OCI-LY3 (cell line): Measurements from ENCODE around the gene CLIC1.

Experiments used
- H2AFZ ChIP-seq: fragments of 200-600, 300-600 bp; shearing (Covaris generic); 2 replicates; pipeline ENCODE4 v1.6.0; 2014; ENCODE audit warnings: antibody characterized with exemption, low read depth, low read length
- H3K27ac ChIP-seq: fragments of 200-600, 300-600 bp; sonication (generic); 2 replicates; pipeline ENCODE4 v1.5.1; 2014; ENCODE audit warnings: mild to moderate bottlenecking, low read length, moderate library complexity, mixed read lengths
- H3K27me3 ChIP-seq: fragments of 200-600, 300-600 bp; sonication (generic); 2 replicates; pipeline ENCODE4 v1.6.1; 2014; ENCODE audit warnings: low read depth, low read length, mixed read lengths
- H3K36me3 ChIP-seq: fragments of 200-600, 300-600 bp; sonication (generic); replicated peaks from 2 replicates; pipeline ENCODE3; 2014; ENCODE audit warnings: low read depth, low read length, mixed read lengths
- H3K4me1 ChIP-seq: fragments of 300-600, 200-600 bp; sonication (generic); 2 replicates; pipeline ENCODE4 v1.6.1; 2014; ENCODE audit warnings: low read length, mixed read lengths
- H3K4me2 ChIP-seq: fragments of 200-600, 300-600 bp; sonication (generic); 2 replicates; pipeline ENCODE4 v1.6.1; 2014; ENCODE audit warnings: low read length, mixed read lengths
- H3K4me3 ChIP-seq: fragments of 300-600, 200-600 bp; sonication (generic); 2 replicates; pipeline ENCODE4 v1.5.1; 2014; ENCODE audit warnings: antibody characterized with exemption, mild to moderate bottlenecking, low read length, moderate library complexity
- H3K79me2 ChIP-seq: fragments of 300-600, 200-600 bp; shearing (Covaris generic); 2 replicates; pipeline ENCODE4 v1.6.1; 2014; ENCODE audit warnings: mild to moderate bottlenecking, low read length, mixed read lengths
- H3K9ac ChIP-seq: fragments of 300-600, 200-600 bp; shearing (Covaris generic); 2 replicates; pipeline ENCODE4 v1.6.0; 2014; ENCODE audit warnings: mild to moderate bottlenecking, low read length, moderate library complexity
- H3K9me3 ChIP-seq: fragments of 200-600, 300-600 bp; shearing (Covaris generic); 2 replicates; pipeline ENCODE4 v1.6.1; 2014; ENCODE audit warnings: low read length, mixed read lengths; ENCODE audit not compliant: insufficient read depth
- H4K20me1 ChIP-seq: fragments of 200-600, 300-600 bp; sonication (generic); 2 replicates; pipeline ENCODE4 v1.6.1; 2016; ENCODE audit warnings: low read length, mixed read lengths; ENCODE audit not compliant: insufficient read depth
- CTCF ChIP-seq: fragments of 200-600, 300-600 bp; sonication (generic); IDR thresholded peaks from 2 replicates; pipeline ENCODE4 v1.5.1; 2014; ENCODE audit warnings: antibody characterized with exemption, low read length, low read depth
- EZH2phosphoT487 ChIP-seq: fragments of 200-600 bp; shearing (Covaris generic); IDR thresholded peaks from 2 replicates; pipeline ENCODE4 v1.6.1; 2018; ENCODE audit warnings: antibody characterized with exemption, mixed run types, low read depth

The CLIC1 gene

GRCh38 chr6:31763619-31763940, 27.2 kb upstream of the CLIC1 start:
- no peak for TF ChIP-seq EZH2phosphoT487
- TF ChIP-seq CTCF = no peak
- Histone ChIP-seq H3K4me1 (no peaks in the 10 kb centered on the region), H3K79me2 (no peaks in the 10 kb centered on the region), H3K27ac (no peak overlapping the region), H4K20me1 (no peaks in the 10 kb centered on the region), H3K4me2 (no peak overlapping the region), H3K9ac (no peak overlapping the region), H3K36me3 (peaks cover 4% of the 10 kb centered on the region), H3K4me3 (no peak overlapping the region), H2AFZ (no peak overlapping the region), H3K9me3 (no peaks in the 10 kb centered on the region), H3K27me3 (no peaks in the 10 kb centered on the region)

DNA sequence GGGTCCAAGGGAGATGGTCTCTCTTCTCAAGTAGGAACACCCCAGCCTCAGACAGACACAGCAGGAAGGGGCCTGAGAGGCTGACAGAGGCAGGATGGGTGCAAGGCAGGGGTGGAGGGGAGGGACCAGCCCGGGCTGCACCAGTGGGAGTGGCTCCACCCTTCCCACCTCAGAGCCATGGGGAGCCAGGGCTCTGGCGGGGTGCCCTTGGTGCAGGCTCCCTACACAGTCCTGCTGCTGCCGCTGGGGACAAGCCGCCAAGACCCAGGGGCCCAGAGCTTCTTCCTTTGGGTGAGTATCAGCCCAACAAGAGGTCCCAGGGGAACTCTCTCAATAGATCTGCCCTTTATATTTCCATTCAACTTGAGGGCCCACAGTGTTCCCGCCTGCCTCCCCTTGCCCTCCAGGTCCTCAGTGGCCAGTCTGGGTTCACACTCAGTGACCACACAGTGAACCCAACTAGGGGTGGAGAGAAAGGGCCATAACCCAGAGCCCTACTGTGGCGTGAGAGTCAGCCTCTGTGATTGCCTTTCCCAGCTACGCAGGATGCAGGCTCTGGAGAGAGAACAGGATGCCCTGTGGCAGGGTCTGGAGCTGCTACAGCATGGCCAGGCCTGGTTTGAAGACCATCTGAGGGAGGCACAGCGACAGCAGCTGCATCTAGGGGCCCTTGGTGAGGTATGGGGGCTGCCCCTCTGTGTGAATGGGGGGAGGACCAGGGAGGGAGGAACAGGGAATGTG, 26.7 kb upstream of the CLIC1 start:
- H3K27me3 ChIP-seq = no peaks in the 10 kb centered on the region
- peaks cover 4% of the 10 kb centered on the region for H3K36me3 ChIP-seq
- H4K20me1 ChIP-seq = no peaks in the 10 kb centered on the region
- H3K9ac ChIP-seq = no peak overlapping the region
- no peak overlapping the region for H3K4me2 ChIP-seq
- no peak overlapping the region for H3K27ac ChIP-seq
- TF ChIP-seq CTCF (no peak), EZH2phosphoT487 (no peak)
- no peak overlapping the region for H3K4me3 ChIP-seq
- H2AFZ ChIP-seq = no peak overlapping the region
- H3K79me2 ChIP-seq = no peaks in the 10 kb centered on the region
- no peaks in the 10 kb centered on the region for H3K9me3 ChIP-seq
- no peaks in the 10 kb centered on the region for H3K4me1 ChIP-seq

- TF ChIP-seq CTCF = no peak
- TF ChIP-seq EZH2phosphoT487 = no peak
- H3K4me2 ChIP-seq = no peak within 1 kb of the TSS
Observed at GRCh38 chr6:31762356-31762755, 26.0 kb upstream of the CLIC1 start, which contains the start of gene SAPCD1. Gene SAPCD1 (plus strand): TSS chr6:31762656. CDS start chr6:31763055, 399 bp downstream.

DNA sequence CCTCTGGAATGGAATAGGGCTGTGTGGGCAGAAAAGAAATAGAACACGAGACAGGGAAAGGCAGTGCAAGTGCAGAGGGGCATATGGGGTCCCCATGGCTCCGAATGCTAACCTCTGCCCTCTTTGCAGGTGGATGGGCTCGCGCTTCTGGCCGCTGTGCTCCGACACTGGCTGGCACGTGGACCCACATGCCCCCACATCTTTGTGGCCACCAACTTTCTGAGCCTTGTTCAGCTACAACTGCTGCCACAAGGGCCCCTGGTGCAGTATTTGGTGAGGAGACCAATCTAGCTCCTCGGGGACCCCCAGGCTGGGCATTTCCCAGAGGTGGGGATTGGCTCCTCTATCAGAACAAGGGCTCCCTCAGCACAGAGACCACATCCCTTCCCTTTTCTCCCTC, 25.0 kb upstream of the CLIC1 start:
- no peak overlapping the region for H3K9ac ChIP-seq
- TF ChIP-seq CTCF (no peak), EZH2phosphoT487 (no peak)
- H3K36me3 ChIP-seq = peaks cover 4% of the 10 kb centered on the region
- no peak overlapping the region for H3K27ac ChIP-seq
- H3K4me1 ChIP-seq = no peaks in the 10 kb centered on the region
- H3K27me3 ChIP-seq = no peaks in the 10 kb centered on the region
- H3K4me3 ChIP-seq = no peak overlapping the region
- H3K9me3 ChIP-seq = no peaks in the 10 kb centered on the region
- H3K79me2 ChIP-seq = no peaks in the 10 kb centered on the region
- H4K20me1 ChIP-seq = no peaks in the 10 kb centered on the region
- H3K4me2 ChIP-seq = no peak overlapping the region
- H2AFZ ChIP-seq = no peak overlapping the region

More at GRCh38 chr6:31762356-31762755, 26.0 kb upstream of the CLIC1 start, which contains the start of gene SAPCD1:
- Histone ChIP-seq H3K4me3 (no peak within 1 kb of the TSS), H3K27ac (no peak within 1 kb of the TSS), H3K79me2 (no peaks in the 10 kb centered on the region), H3K9ac (no peak within 1 kb of the TSS), H3K27me3 (no peaks in the 10 kb centered on the region), H3K36me3 (peaks cover 4% of the 10 kb centered on the region), H3K4me1 (no peaks in the 10 kb centered on the region), H2AFZ (no peak within 1 kb of the TSS), H4K20me1 (no peaks in the 10 kb centered on the region), H3K9me3 (no peaks in the 10 kb centered on the region)
